Measurements from ENCODE around the gene SPDYE4. TPM values are rescaled to one million over a fixed set of nuclear protein-coding genes. Genes with fewer than 3 reads are reported as not detected.

SPDYE4 gene
- total RNA-seq, 1 experiment from 2014 or later = not detected

GRCh38 chr17:8742819-8743218, 15.5 kb downstream of the SPDYE4 start:
- H3K9me3 Mint-ChIP-seq = no peaks in the 10 kb centered on the region
- DNase-seq (ENCODE audit: low spot score) (no peak), ATAC-seq (no peak)
- ChIA-PET POLR2A (no interaction called here), CTCF (no interaction called here)
- no peaks in the 10 kb centered on the region for H3K36me3 Mint-ChIP-seq
- H3K27me3 Mint-ChIP-seq (ENCODE audit: low read depth) = no peaks in the 10 kb centered on the region; the same call in 1 of the 2 replicates
- no peak overlapping the region for H3K27ac Mint-ChIP-seq
- H3K4me3 Mint-ChIP-seq = no peak overlapping the region
- TF ChIP-seq FOXK1 (CRISPR knock-in tag; IDR thresholded peaks at IDR 0.05) (no peak), PRDM15 (CRISPR knock-in tag; IDR thresholded peaks at IDR 0.05) (peak; percentile 21; the same call in 1 of the 2 replicates)
- peaks cover 16% of the 10 kb centered on the region for H3K4me1 Mint-ChIP-seq

- Mint-ChIP-seq H3K9me3 (no peaks in the 10 kb centered on the region), H3K4me3 (no peak overlapping the region), H3K4me1 (peaks cover 16% of the 10 kb centered on the region), H3K36me3 (no peaks in the 10 kb centered on the region), H3K27ac (no peak overlapping the region), H3K27me3 (ENCODE audit: low read depth) (no peaks in the 10 kb centered on the region; the same call in 1 of the 2 replicates)
- ATAC-seq (no peak), DNase-seq (ENCODE audit: low spot score) (no peak)
- POLR2A ChIA-PET = no interaction called here
- CTCF ChIA-PET = interaction anchor here (0.7 kb wide), 1 partner anchor 43 kb away, joined by 3 read pairs; no protein-coding TSS in a partner anchor
- TF ChIP-seq NFE2L1 (CRISPR knock-in tag; IDR thresholded peaks at IDR 0.05) = no peak
- TF ChIP-seq SOX15 (CRISPR knock-in tag; IDR thresholded peaks at IDR 0.05) = no peak
- no peak for TF ChIP-seq TP53 (CRISPR knock-in tag; IDR thresholded peaks at IDR 0.05)
- no peak for TF ChIP-seq TEAD1 (CRISPR knock-in tag; IDR thresholded peaks at IDR 0.05)
- TF ChIP-seq PRRX2 (CRISPR knock-in tag; IDR thresholded peaks at IDR 0.05) = no peak
- TF ChIP-seq CREM (CRISPR knock-in tag; IDR thresholded peaks at IDR 0.05) = no peak
- TF ChIP-seq USF1 (CRISPR knock-in tag; IDR thresholded peaks at IDR 0.05) = no peak
- no peak for TF ChIP-seq ZNF423 (CRISPR knock-in tag; IDR thresholded peaks at IDR 0.05)
- TF ChIP-seq TCF7 (CRISPR knock-in tag; IDR thresholded peaks at IDR 0.05; ENCODE audit: low read depth) = no peak
- no peak for TF ChIP-seq FOXK1 (CRISPR knock-in tag; IDR thresholded peaks at IDR 0.05)
- TF ChIP-seq ZBTB43 (CRISPR knock-in tag; IDR thresholded peaks at IDR 0.05) = no peak
These were observed 16.1 kb downstream of the SPDYE4 start for GRCh38 chr17:8742274-8742673.

GRCh38 chr17:8741771-8742170, 16.6 kb downstream of the SPDYE4 start:
- Mint-ChIP-seq H3K4me3 (no peak overlapping the region), H3K27me3 (ENCODE audit: low read depth) (no peaks in the 10 kb centered on the region; the same call in 1 of the 2 replicates), H3K4me1 (peaks cover 12% of the 10 kb centered on the region), H3K9me3 (no peaks in the 10 kb centered on the region), H3K36me3 (no peaks in the 10 kb centered on the region), H3K27ac (no peak overlapping the region)
- DNase-seq (ENCODE audit: low spot score) = no peak
- CTCF ChIA-PET = interaction anchor here (0.7 kb wide), 1 partner anchor 44 kb away, joined by 3 read pairs; no protein-coding TSS in a partner anchor
- POLR2A ChIA-PET = no interaction called here
- ATAC-seq = no peak
- no peak for TF ChIP-seq AFF4 (CRISPR knock-in tag; IDR thresholded peaks at IDR 0.05; ENCODE audit: borderline replicate concordance)
- no peak for TF ChIP-seq ZMAT4 (CRISPR knock-in tag; IDR thresholded peaks at IDR 0.05)
- no peak for TF ChIP-seq MXD4 (CRISPR knock-in tag; IDR thresholded peaks at IDR 0.05; ENCODE audit: borderline replicate concordance)
- no peak for TF ChIP-seq FOXP1 (CRISPR knock-in tag; IDR thresholded peaks at IDR 0.05; ENCODE audit: borderline replicate concordance)
- no peak for TF ChIP-seq CDX4 (CRISPR knock-in tag; IDR thresholded peaks at IDR 0.05; ENCODE audit: borderline replicate concordance)
- no peak for TF ChIP-seq ATF3 (CRISPR knock-in tag; conservative IDR thresholded peaks at IDR 0.05)
- no peak for TF ChIP-seq JUN (CRISPR knock-in tag; IDR thresholded peaks at IDR 0.05)
- TF ChIP-seq IRF1 (CRISPR knock-in tag; IDR thresholded peaks at IDR 0.05) = no peak
- TF ChIP-seq CBFB (CRISPR knock-in tag; IDR thresholded peaks at IDR 0.05; ENCODE audit: low read depth) = no peak
- TF ChIP-seq JAZF1 (CRISPR knock-in tag; IDR thresholded peaks at IDR 0.05) = no peak

Data from WTC11 (cell line).